Upper lobe of right lung (tissue), 1 donor: Measurements from ENCODE around the gene CCDC14. TPM values are rescaled to one million over a fixed set of nuclear protein-coding genes. Genes with fewer than 3 reads are reported as not detected.
"Not testable (repeated sequence)": the region's sequence is repeated elsewhere in the genome, so short reads cannot be mapped to it uniquely, and the experiment has no call there.

ENCODE experiments used
- ATAC-seq: fragments of 200-7000 bp; cut with Tn5 transposase; one replicate; pipeline ENCODE4 v1.9.1; 2020; ENCODE audit warnings: mild to moderate bottlenecking, moderate library complexity
- DNase-seq: peaks from one replicate; pipeline ENCODE4 v3.0.0-alpha.2; 2020
- H3K27ac ChIP-seq: fragments of 200-600 bp; one replicate; pipeline ENCODE4 v1.8.0; 2022
- H3K27me3 ChIP-seq: fragments of 200-600 bp; one replicate; pipeline ENCODE4 v1.8.0; 2022; ENCODE audit warnings: mild to moderate bottlenecking
- H3K36me3 ChIP-seq: fragments of 200-600 bp; one replicate; pipeline ENCODE4 v1.8.0; 2022
- H3K4me1 ChIP-seq: fragments of 200-600 bp; one replicate; pipeline ENCODE4 v1.8.0; 2022
- H3K4me3 ChIP-seq: fragments of 200-600 bp; one replicate; pipeline ENCODE4 v1.8.0; 2022; ENCODE audit warnings: mild to moderate bottlenecking
- H3K9me3 ChIP-seq: fragments of 200-600 bp; one replicate; pipeline ENCODE4 v1.8.0; 2022
- intact Hi-C: fragments of 100-400 bp; cut with DNase I; formaldehyde crosslinking; loops from one replicate; pipeline ENCODE4 v1.11.0; 2022
- total RNA-seq: library from RNA; stranded (reverse); fragmentation: NEBNext Ultra II Directional; extraction: Animal tissue kit (Norgen Biotek cat#: 25700); gene quantifications from one replicate; pipeline ENCODE4 v1.2.1, GENCODE V29; 2021
- TF ChIP-seq, protein P1 (sequence below): fragments of 200-600 bp; IDR thresholded peaks from one replicate; pipeline ENCODE4 v1.8.0; 2022; ENCODE audit warnings: antibody characterized with exemption
- donor health status: DM: no; HTN: yes; CAD: no; lungs with severe emphysema.

The CCDC14 gene
- total RNA-seq, 1 donor from 2014 or later: 38.6 TPM

DNA sequence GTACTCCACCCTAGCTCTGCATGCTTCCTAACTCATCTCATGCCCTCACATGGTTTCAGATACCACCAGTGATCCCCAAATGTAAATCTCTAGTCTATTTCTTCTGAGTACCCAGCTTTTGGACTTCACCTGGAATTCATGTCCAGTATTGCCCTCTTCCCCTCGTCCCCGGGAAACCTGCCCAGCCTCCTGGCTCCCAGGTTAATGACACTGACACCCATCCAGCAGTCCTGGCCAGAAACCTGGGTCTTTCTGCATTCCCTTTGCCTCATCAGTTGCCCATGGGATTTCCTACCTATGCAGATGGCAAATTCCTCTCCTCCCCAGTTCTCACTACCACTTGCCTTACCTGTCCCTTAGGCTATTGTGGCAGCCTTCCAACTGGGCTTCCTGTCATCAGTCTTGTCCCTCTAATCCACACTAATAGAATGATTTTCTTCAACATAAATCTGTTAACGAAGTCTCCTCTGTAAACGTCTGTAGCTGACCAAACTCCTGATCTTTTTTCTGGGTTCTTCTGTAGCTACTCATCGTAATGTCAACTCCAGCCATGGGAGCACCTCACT, 61.6 kb downstream of the CCDC14 start:
- Histone ChIP-seq H3K27me3 (peaks cover 3% of the 10 kb centered on the region), H3K9me3 (no peaks in the 10 kb centered on the region), H3K4me3 (no peak overlapping the region), H3K4me1 (no peaks in the 10 kb centered on the region), H3K27ac (no peak overlapping the region), H3K36me3 (no peaks in the 10 kb centered on the region)
- ATAC-seq (no peak), DNase-seq (no peak)
- TF ChIP-seq, protein P1, sequence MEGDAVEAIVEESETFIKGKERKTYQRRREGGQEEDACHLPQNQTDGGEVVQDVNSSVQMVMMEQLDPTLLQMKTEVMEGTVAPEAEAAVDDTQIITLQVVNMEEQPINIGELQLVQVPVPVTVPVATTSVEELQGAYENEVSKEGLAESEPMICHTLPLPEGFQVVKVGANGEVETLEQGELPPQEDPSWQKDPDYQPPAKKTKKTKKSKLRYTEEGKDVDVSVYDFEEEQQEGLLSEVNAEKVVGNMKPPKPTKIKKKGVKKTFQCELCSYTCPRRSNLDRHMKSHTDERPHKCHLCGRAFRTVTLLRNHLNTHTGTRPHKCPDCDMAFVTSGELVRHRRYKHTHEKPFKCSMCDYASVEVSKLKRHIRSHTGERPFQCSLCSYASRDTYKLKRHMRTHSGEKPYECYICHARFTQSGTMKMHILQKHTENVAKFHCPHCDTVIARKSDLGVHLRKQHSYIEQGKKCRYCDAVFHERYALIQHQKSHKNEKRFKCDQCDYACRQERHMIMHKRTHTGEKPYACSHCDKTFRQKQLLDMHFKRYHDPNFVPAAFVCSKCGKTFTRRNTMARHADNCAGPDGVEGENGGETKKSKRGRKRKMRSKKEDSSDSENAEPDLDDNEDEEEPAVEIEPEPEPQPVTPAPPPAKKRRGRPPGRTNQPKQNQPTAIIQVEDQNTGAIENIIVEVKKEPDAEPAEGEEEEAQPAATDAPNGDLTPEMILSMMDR: no peak
- intact Hi-C loops: no loop called here

DNA sequence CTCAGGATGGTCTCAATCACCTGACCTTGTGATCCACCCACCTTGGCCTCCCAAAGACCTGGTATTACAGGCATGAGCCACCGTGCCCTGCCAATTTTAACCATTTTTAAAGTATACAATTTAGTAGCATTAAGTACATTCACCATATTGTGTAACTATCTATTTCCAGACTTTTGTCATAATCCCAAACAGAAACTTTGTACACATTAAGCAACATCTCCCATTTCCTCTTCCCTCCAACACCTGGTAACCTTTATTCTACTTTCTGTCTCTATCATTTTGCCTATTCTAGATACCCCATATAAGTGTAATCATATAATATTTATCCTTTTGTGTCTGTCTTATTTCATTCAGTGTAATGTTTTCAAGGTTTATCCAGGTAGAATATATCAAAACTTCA, 68.0 kb downstream of the CCDC14 start:
- ATAC-seq (no peak), DNase-seq (no peak)
- H3K36me3 ChIP-seq: no peaks in the 10 kb centered on the region
- H3K9me3 ChIP-seq: no peaks in the 10 kb centered on the region
- H3K4me1 ChIP-seq: no peaks in the 10 kb centered on the region
- no peaks in the 10 kb centered on the region for H3K27me3 ChIP-seq
- H3K27ac ChIP-seq: no peak overlapping the region
- TF ChIP-seq, protein P1: no peak
- intact Hi-C loops: no loop called here
- H3K4me3 ChIP-seq: no peak overlapping the region

DNA sequence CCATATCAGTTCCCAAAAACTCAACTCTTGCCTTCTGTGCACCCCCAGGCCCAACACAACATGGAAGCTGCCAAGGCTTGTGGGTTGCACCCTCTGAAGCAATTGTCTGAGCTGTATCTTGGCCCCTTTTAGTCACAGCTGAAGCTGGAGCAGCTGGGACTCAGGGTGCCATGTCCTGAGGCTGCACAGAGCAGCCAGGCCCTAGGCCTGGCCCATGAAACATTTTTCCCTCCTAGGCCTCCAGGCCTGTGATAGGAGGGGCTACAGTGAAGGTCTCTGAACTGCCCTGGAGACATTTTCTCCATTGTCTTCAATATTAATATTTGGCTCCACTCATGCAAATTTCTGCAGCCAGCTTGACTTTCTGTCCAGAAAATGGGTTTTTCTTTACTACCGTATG, 68.8 kb downstream of the CCDC14 start:
- TF ChIP-seq, protein P1: no peak
- Histone ChIP-seq H3K36me3 (no peaks in the 10 kb centered on the region), H3K27me3 (no peaks in the 10 kb centered on the region), H3K4me3 (no peak overlapping the region), H3K9me3 (no peaks in the 10 kb centered on the region), H3K27ac (no peak overlapping the region), H3K4me1 (no peaks in the 10 kb centered on the region)
- intact Hi-C loops: no loop called here
- ATAC-seq (no peak), DNase-seq (no peak)

DNA sequence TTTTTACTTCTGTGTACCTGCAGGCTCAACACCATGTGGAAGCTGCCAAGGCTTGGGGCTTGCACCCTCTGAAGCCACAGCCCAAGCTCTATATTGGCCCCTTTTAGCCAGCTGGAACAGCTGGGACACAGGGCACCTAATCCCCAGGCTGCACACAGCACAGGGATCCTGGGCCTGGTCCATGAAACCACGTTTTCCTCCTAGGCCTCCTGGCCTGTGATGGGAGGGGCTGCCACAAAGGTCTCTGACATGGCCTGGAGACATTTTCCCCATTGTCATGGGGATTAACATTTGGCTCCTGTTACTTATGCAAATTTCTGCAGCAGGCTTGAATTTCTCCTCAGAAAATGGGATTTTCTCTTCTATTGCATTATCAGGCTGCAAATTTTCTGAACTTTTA, 70.0 kb downstream of the CCDC14 start:
- intact Hi-C loops, H3K27me3 ChIP-seq, DNase-seq, H3K27ac ChIP-seq, H3K4me1 ChIP-seq, H3K4me3 ChIP-seq, H3K36me3 ChIP-seq, ATAC-seq, H3K9me3 ChIP-seq: not testable (repeated sequence)

- ATAC-seq, H3K4me3 ChIP-seq, intact Hi-C loops: not testable (repeated sequence)
Observed at GRCh38 chr3:123890162-123890561, 70.9 kb downstream of the CCDC14 start.

DNA sequence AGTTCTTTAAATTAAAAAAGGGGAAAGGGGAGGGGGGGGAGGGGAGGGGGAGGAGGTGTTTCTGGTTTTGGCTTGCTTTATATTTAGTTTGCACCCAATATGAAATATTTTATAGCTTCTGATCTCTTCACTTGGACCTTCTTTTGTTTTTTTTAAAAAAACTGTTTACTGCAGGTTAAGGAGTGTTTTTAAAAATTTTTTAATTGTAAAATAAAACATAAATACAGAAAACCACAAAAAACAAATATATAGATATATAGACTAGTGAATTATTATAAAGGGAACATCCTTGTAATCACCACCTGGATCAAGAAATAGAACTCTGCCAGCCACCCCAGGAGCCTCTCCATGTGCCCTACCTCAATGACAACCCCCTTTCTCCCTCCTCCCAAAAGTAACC, 76.0 kb downstream of the CCDC14 start:
- H3K4me1 ChIP-seq: peaks cover 7% of the 10 kb centered on the region
- no peak overlapping the region for H3K4me3 ChIP-seq
- no peaks in the 10 kb centered on the region for H3K9me3 ChIP-seq
- H3K27ac ChIP-seq: no peak overlapping the region
- peaks cover 7% of the 10 kb centered on the region for H3K27me3 ChIP-seq
- H3K36me3 ChIP-seq: no peaks in the 10 kb centered on the region
- DNase-seq (no peak), ATAC-seq (no peak)
- TF ChIP-seq, protein P1: no peak
- intact Hi-C loops: no loop called here

More at GRCh38 chr3:123890162-123890561, 70.9 kb downstream of the CCDC14 start:
- H3K27me3 ChIP-seq, H3K4me1 ChIP-seq, H3K9me3 ChIP-seq, H3K36me3 ChIP-seq, H3K27ac ChIP-seq, DNase-seq: not testable (repeated sequence)
